Measurements from ENCODE around the gene GPR151. TPM values are rescaled to one million over a fixed set of nuclear protein-coding genes. Genes with fewer than 3 reads are reported as not detected.

GPR151 gene
- total RNA-seq, 1 experiment from 2014 or later, result not detected

DNA sequence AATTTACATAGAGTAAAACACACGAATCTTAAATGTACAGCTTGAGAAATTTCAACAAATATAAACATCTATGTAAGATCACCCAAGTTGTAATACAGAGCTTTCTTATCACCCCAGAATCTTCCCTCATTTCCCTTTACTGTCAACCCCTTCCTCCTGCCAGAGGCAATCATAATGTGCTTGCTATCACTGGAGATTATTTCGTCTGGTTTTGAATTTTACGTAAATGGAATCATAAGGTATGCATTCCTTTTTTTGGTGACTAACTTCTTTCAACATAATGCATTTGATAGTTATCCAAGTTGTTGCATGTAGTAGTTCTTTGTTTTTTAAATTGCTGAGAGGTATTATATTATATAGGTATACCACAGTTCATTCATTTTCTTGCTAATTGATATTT, 37.5 kb upstream of the GPR151 start:
- Histone ChIP-seq H3K4me1 (ENCODE audit: insufficient read depth, low read length) (no peaks in the 10 kb centered on the region), H3K27me3 (ENCODE audit: low read length) (peaks cover 61% of the 10 kb centered on the region), H3K4me2 (ENCODE audit: low read length) (no peak overlapping the region), H3K4me3 (ENCODE audit: low read length) (no peak overlapping the region), H2AFZ (ENCODE audit: low read length) (no peak overlapping the region), H3K27ac (ENCODE audit: low read length) (no peak overlapping the region), H3K9me2 (replicated peaks; ENCODE audit: low read length) (no peaks in the 10 kb centered on the region), H3K36me3 (ENCODE audit: low read depth, low read length) (no peaks in the 10 kb centered on the region), H3K9ac (ENCODE audit: low read length) (no peak overlapping the region), H3K79me2 (ENCODE audit: low read length) (no peaks in the 10 kb centered on the region), H3F3A (ENCODE audit: low read length, unreplicated experiment) (no peaks in the 10 kb centered on the region), H4K20me1 (ENCODE audit: low read length) (no peaks in the 10 kb centered on the region), H3K9me3 (ENCODE audit: low read length) (no peaks in the 10 kb centered on the region)
- intact Hi-C loops (cut with micrococcal nuclease), result no loop called here
- DNase-seq (no peak), ATAC-seq (no peak)
- TF ChIP-seq, protein P1, sequence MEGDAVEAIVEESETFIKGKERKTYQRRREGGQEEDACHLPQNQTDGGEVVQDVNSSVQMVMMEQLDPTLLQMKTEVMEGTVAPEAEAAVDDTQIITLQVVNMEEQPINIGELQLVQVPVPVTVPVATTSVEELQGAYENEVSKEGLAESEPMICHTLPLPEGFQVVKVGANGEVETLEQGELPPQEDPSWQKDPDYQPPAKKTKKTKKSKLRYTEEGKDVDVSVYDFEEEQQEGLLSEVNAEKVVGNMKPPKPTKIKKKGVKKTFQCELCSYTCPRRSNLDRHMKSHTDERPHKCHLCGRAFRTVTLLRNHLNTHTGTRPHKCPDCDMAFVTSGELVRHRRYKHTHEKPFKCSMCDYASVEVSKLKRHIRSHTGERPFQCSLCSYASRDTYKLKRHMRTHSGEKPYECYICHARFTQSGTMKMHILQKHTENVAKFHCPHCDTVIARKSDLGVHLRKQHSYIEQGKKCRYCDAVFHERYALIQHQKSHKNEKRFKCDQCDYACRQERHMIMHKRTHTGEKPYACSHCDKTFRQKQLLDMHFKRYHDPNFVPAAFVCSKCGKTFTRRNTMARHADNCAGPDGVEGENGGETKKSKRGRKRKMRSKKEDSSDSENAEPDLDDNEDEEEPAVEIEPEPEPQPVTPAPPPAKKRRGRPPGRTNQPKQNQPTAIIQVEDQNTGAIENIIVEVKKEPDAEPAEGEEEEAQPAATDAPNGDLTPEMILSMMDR (conservative IDR thresholded peaks at IDR 0.05; ENCODE audit: low read depth, low read length), result no peak
- TF ChIP-seq EZH2phosphoT487 (IDR thresholded peaks at IDR 0.05; ENCODE audit: borderline replicate concordance, low read length) (no peak), EZH2 (IDR thresholded peaks at IDR 0.05; ENCODE audit: low read length, unreplicated experiment) (no peak)
- POLR2A ChIA-PET (ENCODE audit: unreplicated experiment), result no interaction called here
- CTCF ChIA-PET, result no interaction called here
- no TSS peak for BruUV-seq (replicated peaks)

DNA sequence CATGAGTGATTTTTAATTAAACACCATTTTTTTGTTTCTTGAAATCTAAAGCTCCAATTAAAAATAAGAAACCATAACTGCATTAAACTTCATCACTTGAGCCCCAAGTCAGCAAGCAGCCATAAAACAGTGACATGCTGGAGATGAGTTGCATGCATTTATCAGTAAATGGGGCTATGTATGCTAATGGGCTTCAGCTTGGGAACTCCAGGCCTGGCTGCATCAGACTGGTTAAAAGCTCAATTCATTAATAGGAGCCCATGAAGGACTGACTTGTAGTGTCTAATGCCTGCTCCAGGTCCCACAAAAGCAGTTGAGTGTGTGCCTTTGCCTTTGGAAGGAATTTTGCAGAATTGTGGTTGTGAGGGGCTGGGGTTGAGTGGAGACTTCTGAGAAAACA, 33.6 kb upstream of the GPR151 start:
- Histone ChIP-seq H3K4me1 (ENCODE audit: insufficient read depth, low read length) (no peaks in the 10 kb centered on the region), H2AFZ (ENCODE audit: low read length) (no peak overlapping the region), H3F3A (ENCODE audit: low read length, unreplicated experiment) (no peaks in the 10 kb centered on the region), H3K27me3 (ENCODE audit: low read length) (peaks cover 62% of the 10 kb centered on the region), H3K9me3 (ENCODE audit: low read length) (no peaks in the 10 kb centered on the region), H3K36me3 (ENCODE audit: low read depth, low read length) (no peaks in the 10 kb centered on the region), H3K27ac (ENCODE audit: low read length) (no peak overlapping the region), H4K20me1 (ENCODE audit: low read length) (no peaks in the 10 kb centered on the region), H3K9me2 (replicated peaks; ENCODE audit: low read length) (no peaks in the 10 kb centered on the region), H3K4me3 (ENCODE audit: low read length) (no peak overlapping the region), H3K79me2 (ENCODE audit: low read length) (no peaks in the 10 kb centered on the region), H3K9ac (ENCODE audit: low read length) (no peak overlapping the region), H3K4me2 (ENCODE audit: low read length) (no peak overlapping the region)
- ChIA-PET CTCF (no interaction called here), POLR2A (ENCODE audit: unreplicated experiment) (no interaction called here)
- intact Hi-C loops (cut with micrococcal nuclease), result no loop called here
- no peak for DNase-seq
- TF ChIP-seq EZH2 (IDR thresholded peaks at IDR 0.05; ENCODE audit: low read length, unreplicated experiment) (no peak), EZH2phosphoT487 (IDR thresholded peaks at IDR 0.05; ENCODE audit: borderline replicate concordance, low read length) (no peak)
- TF ChIP-seq, protein P1 (conservative IDR thresholded peaks at IDR 0.05; ENCODE audit: low read depth, low read length), result no peak
- BruUV-seq (replicated peaks), result no TSS peak
- no peak for ATAC-seq

DNA sequence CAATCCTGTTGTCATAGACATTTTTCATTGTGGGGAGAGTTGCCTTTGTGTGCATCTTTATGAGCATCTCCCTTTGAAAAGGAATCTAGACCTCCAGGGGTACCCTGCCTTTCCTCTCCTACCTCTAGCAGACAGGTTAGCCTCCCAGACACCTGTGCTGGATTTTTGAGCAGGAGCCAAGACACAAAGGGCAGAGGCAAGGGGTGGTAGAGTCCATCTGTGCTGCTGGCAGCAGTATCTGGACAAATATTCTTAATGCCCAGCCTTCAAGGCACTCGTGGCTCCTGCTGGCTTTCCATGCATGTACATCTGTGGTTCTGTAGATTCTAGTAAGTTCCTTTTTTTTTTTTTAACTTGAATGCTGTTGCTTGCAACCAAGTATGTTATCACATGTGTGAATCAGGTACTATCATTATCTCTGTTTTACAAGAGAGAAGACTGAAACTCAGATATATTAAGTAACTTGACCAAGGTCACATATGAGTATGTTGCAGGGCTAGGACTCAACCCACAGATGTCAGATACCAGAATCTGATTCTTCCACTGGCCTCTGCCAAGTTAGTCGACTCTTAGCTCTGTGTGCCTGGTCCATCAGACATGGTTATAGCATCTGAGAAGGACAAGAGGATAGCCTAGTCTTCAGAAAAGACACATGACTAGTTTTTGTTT, 32.9 kb upstream of the GPR151 start:
- no peaks in the 10 kb centered on the region for H3K9me2 ChIP-seq (replicated peaks; ENCODE audit: low read length)
- no peak overlapping the region for H3K27ac ChIP-seq (ENCODE audit: low read length)
- no peaks in the 10 kb centered on the region for H3K9me3 ChIP-seq (ENCODE audit: low read length)
- peaks cover 55% of the 10 kb centered on the region for H3K27me3 ChIP-seq (ENCODE audit: low read length)
- H2AFZ ChIP-seq (ENCODE audit: low read length), result no peak overlapping the region
- ATAC-seq (no peak), DNase-seq (no peak)
- H3F3A ChIP-seq (ENCODE audit: low read length, unreplicated experiment), result no peaks in the 10 kb centered on the region
- intact Hi-C loops (cut with micrococcal nuclease), result no loop called here
- H3K4me3 ChIP-seq (ENCODE audit: low read length), result no peak overlapping the region
- CTCF ChIA-PET, result no interaction called here
- no peaks in the 10 kb centered on the region for H4K20me1 ChIP-seq (ENCODE audit: low read length)
- BruUV-seq (replicated peaks), result no TSS peak
- TF ChIP-seq EZH2phosphoT487 (IDR thresholded peaks at IDR 0.05; ENCODE audit: borderline replicate concordance, low read length), result no peak
- TF ChIP-seq, protein P1 (conservative IDR thresholded peaks at IDR 0.05; ENCODE audit: low read depth, low read length), result no peak
- H3K79me2 ChIP-seq (ENCODE audit: low read length), result no peaks in the 10 kb centered on the region
- H3K4me1 ChIP-seq (ENCODE audit: insufficient read depth, low read length), result no peaks in the 10 kb centered on the region
- no peaks in the 10 kb centered on the region for H3K36me3 ChIP-seq (ENCODE audit: low read depth, low read length)
- no peak overlapping the region for H3K9ac ChIP-seq (ENCODE audit: low read length)
- POLR2A ChIA-PET (ENCODE audit: unreplicated experiment), result no interaction called here
- no peak overlapping the region for H3K4me2 ChIP-seq (ENCODE audit: low read length)

All from PC-3 (cell line).